GM10248 (cell line): ENCODE measurements around the gene NUP93.
A peak's percentile ranks its signal among the peaks of the same experiment; 100 is the strongest.

Source experiments
- CTCF ChIA-PET: fragments of 300-600 bp; sonication (Branson Sonifier 250); formaldehyde crosslinking; extraction: SDS; loops from one replicate; lab custom pipeline; 2021; ENCODE audit warnings: antibody characterized with exemption; lab: Yijun Ruan, JAX
- POLR2A ChIA-PET: fragments of 350-650 bp; sonication (Branson Sonifier 250); formaldehyde crosslinking; extraction: SDS; loops from one replicate; lab custom pipeline; 2020; ENCODE audit warnings: antibody characterized with exemption; lab: Yijun Ruan, JAX
- DNase-seq: peaks from one replicate; pipeline ENCODE4 v3.0.0; 2012; ENCODE audit errors: extremely low spot score
- CTCF ChIP-seq: IDR thresholded peaks from 2 replicates; pipeline ENCODE4 v1.5.1; 2012; ENCODE audit warnings: mild to moderate bottlenecking, low read depth; ENCODE audit errors: extremely low read depth, missing control alignments, control extremely low read depth

NUP93 gene

DNA sequence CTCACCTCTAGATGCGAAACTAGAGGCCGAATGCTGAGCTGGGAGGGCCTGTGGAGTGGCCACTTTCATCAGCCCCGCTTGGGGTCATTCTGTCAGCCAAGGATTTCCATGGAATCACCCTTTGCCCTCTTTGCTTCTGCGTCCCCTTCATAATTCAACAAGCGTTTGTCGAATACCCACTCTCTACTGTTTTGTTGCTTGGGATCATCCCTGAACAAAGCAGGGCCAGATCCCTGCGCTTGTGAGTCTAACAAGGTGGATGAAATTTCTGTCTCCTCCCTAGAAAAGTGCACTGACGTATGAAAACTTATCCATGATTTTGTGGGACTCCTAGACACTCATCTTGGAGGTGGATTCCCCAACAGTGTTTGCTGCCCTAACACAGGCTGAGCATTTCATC is 131.8 kb downstream of the NUP93 start:
- CTCF ChIA-PET, result interaction anchor here (1.2 to 8.2 kb wide), 6 partner anchors 11 to 109 kb away, joined by 3 to 53 read pairs (median 3); partner anchors contain the start of gene CETP
- no peak for DNase-seq
- POLR2A ChIA-PET, result interaction anchor here (1.2 kb wide), 1 partner anchor 70 kb away, joined by 5 read pairs; the partner anchor contains the start of gene HERPUD1
- no peak for TF ChIP-seq CTCF

- no peak for DNase-seq
- TF ChIP-seq CTCF, result no peak
- POLR2A ChIA-PET, result interaction anchor here (1.0 to 1.7 kb wide), 2 partner anchors 69 to 82 kb away, joined by 5 to 6 read pairs; partner anchors contain the start of gene HERPUD1
- CTCF ChIA-PET, result interaction anchor here (0.7 to 8.2 kb wide), 12 partner anchors 11 to 102 kb away, joined by 3 to 53 read pairs (median 3); partner anchors contain the start of gene CETP
Measured at GRCh38 chr16:56862776-56863175, 132.8 kb downstream of the NUP93 start.

DNA sequence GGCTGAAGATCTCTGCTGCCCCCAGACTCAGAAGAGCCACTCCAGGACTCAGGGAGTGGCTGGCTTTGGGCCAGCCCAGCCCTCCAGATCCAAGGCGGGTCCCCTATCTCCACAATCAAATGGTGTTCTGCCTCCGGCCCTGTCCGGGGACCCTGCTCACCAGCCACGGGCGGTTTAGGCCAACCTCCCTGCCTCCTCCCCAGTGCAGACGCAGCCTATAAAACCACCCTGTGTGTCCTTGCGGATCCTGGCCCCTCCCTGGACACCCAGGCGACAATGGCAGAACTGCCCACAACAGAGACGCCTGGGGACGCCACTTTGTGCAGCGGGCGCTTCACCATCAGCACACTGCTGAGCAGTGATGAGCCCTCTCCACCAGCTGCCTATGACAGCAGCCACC is 135.0 kb downstream of the NUP93 start, which contains the start of gene SLC12A3:
Gene SLC12A3, plus strand, starts transcription at position 248 of the 400 bp plus-strand sequence. Its CDS starts 29 bp downstream, at position 277.
- ChIA-PET POLR2A (no interaction called here), CTCF (interaction anchor here (1.4 to 8.2 kb wide), 8 partner anchors 7 to 99 kb away, joined by 4 to 54 read pairs (median 13); partner anchors contain the start of gene CETP)
- no peak for DNase-seq
- TF ChIP-seq CTCF, result no peak

DNA sequence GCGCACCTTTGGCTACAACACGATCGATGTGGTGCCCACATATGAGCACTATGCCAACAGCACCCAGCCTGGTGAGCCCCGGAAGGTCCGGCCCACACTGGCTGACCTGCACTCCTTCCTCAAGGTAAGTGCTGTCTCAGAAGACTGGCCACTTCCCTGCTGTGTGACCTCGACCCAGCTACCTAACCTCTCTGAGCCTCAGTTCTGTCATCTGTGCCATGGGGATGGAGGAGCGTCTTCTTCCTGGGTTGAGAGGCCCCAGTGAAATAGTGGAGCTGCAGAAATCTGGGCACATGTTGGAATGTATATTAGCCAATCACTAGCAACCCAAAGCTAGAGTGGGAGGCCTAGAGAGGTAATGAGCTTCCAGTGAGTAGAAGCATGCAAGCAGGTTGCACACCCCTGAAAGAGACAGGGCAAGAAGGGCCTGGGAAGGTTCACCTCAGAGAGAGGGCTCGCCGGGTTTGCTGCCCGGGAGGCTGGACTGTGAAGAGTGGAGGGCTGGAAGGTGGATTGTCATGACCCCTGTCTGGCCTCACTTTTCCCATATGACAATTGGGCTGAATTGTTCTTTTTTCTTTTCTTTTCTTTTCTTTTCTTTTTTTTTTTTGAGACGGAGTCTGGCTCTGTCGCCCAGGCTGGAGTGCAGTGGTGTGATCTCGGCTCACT is 135.6 kb downstream of the NUP93 start:
- ChIA-PET CTCF (interaction anchor here (1.2 to 8.2 kb wide), 11 partner anchors 8 to 99 kb away, joined by 3 to 54 read pairs (median 10); partner anchors contain the start of gene CETP), POLR2A (no interaction called here)
- TF ChIP-seq CTCF, result no peak
- DNase-seq, result no peak

- ChIA-PET POLR2A (interaction anchor here (1.4 kb wide), 1 partner anchor 64 kb away, joined by 3 read pairs; the partner anchor contains the start of gene HERPUD1), CTCF (interaction anchor here (0.6 to 8.2 kb wide), 40 partner anchors 9 to 252 kb away, joined by 3 to 54 read pairs (median 4); partner anchors contain the start of genes CETP and HERPUD1)
- peak; percentile 59 for TF ChIP-seq CTCF
- DNase-seq, result peak; percentile 72
Measured at GRCh38 chr16:56866955-56867830, 137.3 kb downstream of the NUP93 start.
